ENCODE data around the gene PLAGL2. TPM values are rescaled to one million over a fixed set of nuclear protein-coding genes. Genes with fewer than 3 reads are reported as not detected.
"Not testable (repeated sequence)": the region's sequence is repeated elsewhere in the genome, so short reads cannot be mapped to it uniquely, and the experiment has no call there.

The PLAGL2 gene
- total RNA-seq, 2 donors from 2014 or later, result 11.2 to 17.4 TPM

GRCh38 chr20:32248043-32248442, 40.5 kb upstream of the PLAGL2 start:
- intact Hi-C loops (cut with DNase I), result no loop called here
- Histone ChIP-seq H3K36me3 (no peaks in the 10 kb centered on the region), H3K4me3 (no peak overlapping the region), H3K27ac (no peak overlapping the region), H3K9me3 (no peaks in the 10 kb centered on the region), H3K27me3 (replicated peaks; ENCODE audit: insufficient read depth) (no peaks in the 10 kb centered on the region), H3K4me1 (replicated peaks) (no peaks in the 10 kb centered on the region)
- TF ChIP-seq CTCF (IDR thresholded peaks at IDR 0.05), result no peak
- no peak for DNase-seq (ENCODE audit: low spot score)
- 84% methylated on average over 5 of the region's 5 CpGs for WGBS

GRCh38 chr20:32246208-32246607, 38.7 kb upstream of the PLAGL2 start:
- H3K9me3 ChIP-seq; DNase-seq (ENCODE audit: low spot score); intact Hi-C loops (cut with DNase I); H3K4me1 ChIP-seq (replicated peaks); H3K27ac ChIP-seq; H3K27me3 ChIP-seq (replicated peaks; ENCODE audit: insufficient read depth); H3K36me3 ChIP-seq; H3K4me3 ChIP-seq: not testable (repeated sequence)
- 93% methylated on average over 5 of the region's 5 CpGs for WGBS

- intact Hi-C loops (cut with DNase I), result no loop called here
- no peak overlapping the region for H3K4me3 ChIP-seq
- H3K27ac ChIP-seq, result no peak overlapping the region
- no peaks in the 10 kb centered on the region for H3K27me3 ChIP-seq (replicated peaks; ENCODE audit: insufficient read depth)
- H3K4me1 ChIP-seq (replicated peaks), result no peaks in the 10 kb centered on the region
- no peak for DNase-seq (ENCODE audit: low spot score)
- no peak for TF ChIP-seq POLR2AphosphoS5 (IDR thresholded peaks at IDR 0.05)
- TF ChIP-seq POLR2A (IDR thresholded peaks at IDR 0.05), result no peak
- no peak for TF ChIP-seq CTCF (IDR thresholded peaks at IDR 0.05)
- H3K9me3 ChIP-seq, result no peaks in the 10 kb centered on the region
- WGBS, result 84% methylated on average over 4 of the region's 4 CpGs
- H3K36me3 ChIP-seq, result no peaks in the 10 kb centered on the region
Measured at GRCh38 chr20:32244959-32245358, 37.4 kb upstream of the PLAGL2 start.

- Histone ChIP-seq H3K4me1 (replicated peaks) (no peaks in the 10 kb centered on the region), H3K4me3 (no peak overlapping the region), H3K27ac (no peak overlapping the region), H3K9me3 (no peaks in the 10 kb centered on the region), H3K36me3 (no peaks in the 10 kb centered on the region), H3K27me3 (replicated peaks; ENCODE audit: insufficient read depth) (no peaks in the 10 kb centered on the region)
- no peak for TF ChIP-seq POLR2A (IDR thresholded peaks at IDR 0.05)
- no peak for TF ChIP-seq CTCF (IDR thresholded peaks at IDR 0.05)
- no peak for TF ChIP-seq POLR2AphosphoS5 (IDR thresholded peaks at IDR 0.05)
- DNase-seq (ENCODE audit: low spot score), result no peak
- intact Hi-C loops (cut with DNase I), result no loop called here
- 87% methylated on average over 6 of the region's 6 CpGs for WGBS
Measured at GRCh38 chr20:32244150-32244823, 36.7 kb upstream of the PLAGL2 start.

GRCh38 chr20:32241807-32242206, 34.3 kb upstream of the PLAGL2 start:
- Histone ChIP-seq H3K27ac (no peak overlapping the region), H3K9me3 (no peaks in the 10 kb centered on the region), H3K27me3 (replicated peaks; ENCODE audit: insufficient read depth) (no peaks in the 10 kb centered on the region), H3K4me3 (no peak overlapping the region), H3K36me3 (no peaks in the 10 kb centered on the region), H3K4me1 (replicated peaks) (no peaks in the 10 kb centered on the region)
- TF ChIP-seq POLR2A (IDR thresholded peaks at IDR 0.05), result no peak
- no peak for TF ChIP-seq CTCF (IDR thresholded peaks at IDR 0.05)
- TF ChIP-seq POLR2AphosphoS5 (IDR thresholded peaks at IDR 0.05), result no peak
- 90% methylated on average over 4 of the region's 4 CpGs for WGBS
- no peak for DNase-seq (ENCODE audit: low spot score)
- intact Hi-C loops (cut with DNase I), result no loop called here

Measured in prostate gland (tissue), 2 donors.